Measurements from ENCODE around the gene AGMO.

DNA sequence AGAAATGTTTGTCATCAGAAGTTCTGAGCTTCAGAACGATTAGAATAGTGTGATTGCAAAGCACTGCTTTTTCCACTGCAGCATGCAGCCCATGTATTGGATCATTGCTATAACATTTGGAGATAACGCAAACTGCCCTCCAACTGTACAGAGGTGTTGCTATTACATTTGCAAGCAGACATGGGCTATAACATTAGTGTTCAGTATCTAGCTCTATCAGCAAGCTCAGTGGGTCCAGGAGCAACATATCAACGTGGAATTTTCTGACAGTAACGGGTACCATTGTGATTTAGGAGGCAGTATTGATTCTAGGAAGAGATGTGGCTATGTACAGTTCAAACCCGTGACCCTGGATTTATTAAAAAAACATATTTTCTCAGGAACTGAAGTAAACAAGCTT, 75.8 kb downstream of the AGMO start:
- TF ChIP-seq, protein P1, sequence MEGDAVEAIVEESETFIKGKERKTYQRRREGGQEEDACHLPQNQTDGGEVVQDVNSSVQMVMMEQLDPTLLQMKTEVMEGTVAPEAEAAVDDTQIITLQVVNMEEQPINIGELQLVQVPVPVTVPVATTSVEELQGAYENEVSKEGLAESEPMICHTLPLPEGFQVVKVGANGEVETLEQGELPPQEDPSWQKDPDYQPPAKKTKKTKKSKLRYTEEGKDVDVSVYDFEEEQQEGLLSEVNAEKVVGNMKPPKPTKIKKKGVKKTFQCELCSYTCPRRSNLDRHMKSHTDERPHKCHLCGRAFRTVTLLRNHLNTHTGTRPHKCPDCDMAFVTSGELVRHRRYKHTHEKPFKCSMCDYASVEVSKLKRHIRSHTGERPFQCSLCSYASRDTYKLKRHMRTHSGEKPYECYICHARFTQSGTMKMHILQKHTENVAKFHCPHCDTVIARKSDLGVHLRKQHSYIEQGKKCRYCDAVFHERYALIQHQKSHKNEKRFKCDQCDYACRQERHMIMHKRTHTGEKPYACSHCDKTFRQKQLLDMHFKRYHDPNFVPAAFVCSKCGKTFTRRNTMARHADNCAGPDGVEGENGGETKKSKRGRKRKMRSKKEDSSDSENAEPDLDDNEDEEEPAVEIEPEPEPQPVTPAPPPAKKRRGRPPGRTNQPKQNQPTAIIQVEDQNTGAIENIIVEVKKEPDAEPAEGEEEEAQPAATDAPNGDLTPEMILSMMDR (IDR thresholded peaks at IDR 0.05; ENCODE audit: insufficient read depth, low read depth, low read length) = no peak
- TF ChIP-seq EZH2 (IDR thresholded peaks at IDR 0.05; ENCODE audit: insufficient read depth, low read length) = no peak
